ENCODE data around the gene ATP2B1.

- TF ChIP-seq CTCF (IDR thresholded peaks at IDR 0.05) (no peak), EP300 (IDR thresholded peaks at IDR 0.05) (no peak), POLR2A (IDR thresholded peaks at IDR 0.05) (no peak)
These were observed 34.2 kb downstream of the ATP2B1 start for GRCh38 chr12:89674326-89674942.

All from suprapubic skin (tissue), 3 donors.